Mesendoderm (in vitro differentiated cells): ENCODE results near the gene IFNLR1.
A peak's percentile ranks its signal among the peaks of the same experiment; 100 is the strongest.

ENCODE experiments used
- DNase-seq: peaks from one replicate; pipeline ENCODE4 v3.0.0; 2013
- H2AK5ac ChIP-seq: 2 replicates; pipeline ENCODE4 v1.6.1; 2013; ENCODE audit warnings: low read length, inconsistent platforms
- H2BK120ac ChIP-seq: 2 replicates; pipeline ENCODE4 v1.6.1; 2013; ENCODE audit warnings: low read depth, mild to moderate bottlenecking, low read length, moderate library complexity, mixed read lengths
- H2BK15ac ChIP-seq: replicated peaks from 2 replicates; pipeline ENCODE4 v1.6.1; 2013; ENCODE audit warnings: low read depth, mild to moderate bottlenecking, moderate library complexity
- H2BK5ac ChIP-seq: 2 replicates; pipeline ENCODE4 v1.6.1; 2013; ENCODE audit warnings: low read length, inconsistent platforms
- H3K18ac ChIP-seq: 2 replicates; pipeline ENCODE4 v1.6.1; 2013; ENCODE audit warnings: mild to moderate bottlenecking, low read length, mixed read lengths
- H3K23ac ChIP-seq: one replicate; pipeline ENCODE4 v1.6.1; 2013; ENCODE audit warnings: low read length
- H3K27ac ChIP-seq: 2 replicates; pipeline ENCODE4 v1.5.1; 2013; ENCODE audit warnings: low read depth, mild to moderate bottlenecking, inconsistent platforms, low read length, moderate library complexity
- H3K27me3 ChIP-seq: 2 replicates; pipeline ENCODE4 v1.6.1; 2013; ENCODE audit warnings: low read length, control low read depth, mild to moderate bottlenecking, inconsistent platforms; ENCODE audit not compliant: insufficient read depth, poor library complexity
- H3K36me3 ChIP-seq: 2 replicates; pipeline ENCODE4 v1.6.1; 2013; ENCODE audit warnings: low read length, inconsistent platforms; ENCODE audit not compliant: control insufficient read depth, insufficient read depth
- H3K4ac ChIP-seq: one replicate; pipeline ENCODE4 v1.6.1; 2013; ENCODE audit warnings: low read depth, mild to moderate bottlenecking, low read length, moderate library complexity
- H3K4me1 ChIP-seq: 2 replicates; pipeline ENCODE4 v1.6.1; 2013; ENCODE audit warnings: low read depth, low read length, inconsistent platforms; ENCODE audit not compliant: control insufficient read depth
- H3K4me2 ChIP-seq: 2 replicates; pipeline ENCODE4 v1.6.1; 2013; ENCODE audit warnings: low read length
- H3K4me3 ChIP-seq: 2 replicates; pipeline ENCODE4 v1.5.1; 2013; ENCODE audit warnings: mild to moderate bottlenecking, low read length
- H3K56ac ChIP-seq: one replicate; pipeline ENCODE4 v1.6.1; 2013; ENCODE audit warnings: low read length
- H3K79me1 ChIP-seq: 2 replicates; pipeline ENCODE4 v1.6.1; 2013; ENCODE audit warnings: low read length, inconsistent platforms
- H3K79me2 ChIP-seq: 2 replicates; pipeline ENCODE4 v1.6.1; 2013; ENCODE audit warnings: mild to moderate bottlenecking, low read length; ENCODE audit not compliant: control insufficient read depth, insufficient read depth
- H3K9ac ChIP-seq: 2 replicates; pipeline ENCODE4 v1.6.1; 2013; ENCODE audit warnings: low read length, inconsistent platforms
- H4K5ac ChIP-seq: one replicate; pipeline ENCODE4 v1.6.1; 2013; ENCODE audit warnings: low read length
- H4K8ac ChIP-seq: one replicate; pipeline ENCODE4 v1.6.1; 2013; ENCODE audit warnings: low read depth, mild to moderate bottlenecking, control low read depth, low read length, moderate library complexity
- WGBS: extraction: QIAGEN DNeasy Blood & Tissue Kit; methylation state at CpG from one replicate; pipeline ENCODE4 v1.1.7; 2013; ENCODE audit warnings: low lambda C conversion rate, missing lambda C conversion rate; ENCODE audit not compliant: insufficient coverage; ENCODE audit errors: extremely low coverage; 5-methylcytosine and 5-hydroxymethylcytosine counted together

Gene IFNLR1

DNA sequence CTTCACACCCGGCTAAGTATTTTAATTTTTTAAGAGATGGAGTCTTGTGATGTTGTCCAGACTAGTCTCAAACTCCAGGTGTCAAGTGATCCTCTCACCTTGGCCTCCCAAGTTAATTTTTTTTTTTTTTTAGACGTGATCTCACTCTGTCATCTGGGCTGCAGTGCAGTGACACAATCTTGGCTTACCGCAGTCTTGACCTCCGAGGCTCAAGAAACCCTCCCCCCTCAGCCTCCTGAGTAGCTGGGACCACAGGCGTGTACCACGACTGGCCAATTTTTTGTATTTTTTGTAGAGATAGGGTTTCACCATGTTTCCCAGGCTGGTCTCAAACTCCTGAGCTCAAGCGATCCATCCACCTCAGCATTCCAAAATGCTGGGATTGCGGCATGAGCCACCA is 11.7 kb upstream of the IFNLR1 start:
- Histone ChIP-seq H3K79me1 (no peaks in the 10 kb centered on the region), H3K9ac (no peak overlapping the region)
- no CpG with 5 or more reads among the region's 8 CpGs for WGBS

DNA sequence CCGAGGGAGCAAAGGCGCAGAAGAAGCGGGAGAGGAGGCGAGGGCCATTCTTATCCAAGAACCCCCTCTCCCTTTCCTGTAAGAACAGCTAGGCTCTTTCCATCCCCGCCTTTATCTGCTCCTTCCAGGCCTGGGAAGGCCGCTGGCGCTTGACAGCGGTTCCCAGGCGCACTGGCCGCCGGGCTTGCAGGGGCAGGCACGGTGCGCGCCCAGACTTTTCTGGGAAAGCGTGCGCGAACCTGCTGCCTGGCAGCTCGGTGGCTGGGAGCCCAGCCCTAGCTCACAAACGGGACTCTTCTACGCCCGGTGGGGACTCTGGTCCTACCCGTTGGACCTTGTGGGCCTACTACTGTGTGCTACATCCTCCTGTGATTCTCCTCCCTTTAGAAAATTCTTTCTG is 8.8 kb upstream of the IFNLR1 start:
- no peak overlapping the region for H2BK120ac ChIP-seq
- no peak overlapping the region for H3K27ac ChIP-seq
- H3K18ac ChIP-seq, result no peak overlapping the region
- no peaks in the 10 kb centered on the region for H3K27me3 ChIP-seq
- H3K36me3 ChIP-seq, result no peaks in the 10 kb centered on the region
- H3K4me2 ChIP-seq, result no peak overlapping the region
- no peaks in the 10 kb centered on the region for H3K79me1 ChIP-seq
- H4K5ac ChIP-seq, result no peak overlapping the region
- H2AK5ac ChIP-seq, result no peak overlapping the region
- H3K56ac ChIP-seq, result no peak overlapping the region
- no CpG with 5 or more reads among the region's 22 CpGs for WGBS
- H4K8ac ChIP-seq, result no peak overlapping the region
- H2BK15ac ChIP-seq, result no peak overlapping the region
- H3K23ac ChIP-seq, result no peak overlapping the region
- H3K4me1 ChIP-seq, result no peaks in the 10 kb centered on the region
- H3K4me3 ChIP-seq, result no peak overlapping the region
- H2BK5ac ChIP-seq, result no peak overlapping the region
- DNase-seq, result no peak
- no peaks in the 10 kb centered on the region for H3K79me2 ChIP-seq
- H3K9ac ChIP-seq, result no peak overlapping the region
- H3K4ac ChIP-seq, result no peak overlapping the region

More for the DNA sequence above, 11.7 kb upstream of the IFNLR1 start:
- Histone ChIP-seq H3K18ac (no peak overlapping the region), H3K36me3 (no peaks in the 10 kb centered on the region), H3K4me3 (no peak overlapping the region), H3K23ac (no peak overlapping the region), H3K4me1 (no peaks in the 10 kb centered on the region), H2BK15ac (no peak overlapping the region), H4K8ac (no peak overlapping the region), H3K27me3 (no peaks in the 10 kb centered on the region), H3K79me2 (no peaks in the 10 kb centered on the region), H3K4ac (no peak overlapping the region), H4K5ac (no peak overlapping the region), H2AK5ac (no peak overlapping the region), H3K4me2 (no peak overlapping the region), H2BK5ac (no peak overlapping the region), H3K56ac (no peak overlapping the region), H3K27ac (no peak overlapping the region), H2BK120ac (no peak overlapping the region)
- DNase-seq, result no peak

GRCh38 chr1:24195136-24195535 is 8.0 kb upstream of the IFNLR1 start:
- Histone ChIP-seq H3K79me1 (no peaks in the 10 kb centered on the region), H2BK5ac (no peak overlapping the region), H2BK120ac (no peak overlapping the region), H3K9ac (no peak overlapping the region), H4K8ac (no peak overlapping the region), H3K27ac (no peak overlapping the region), H3K4me3 (no peak overlapping the region), H3K18ac (no peak overlapping the region), H4K5ac (no peak overlapping the region), H3K23ac (no peak overlapping the region), H2AK5ac (no peak overlapping the region), H3K27me3 (no peaks in the 10 kb centered on the region), H3K4me1 (no peaks in the 10 kb centered on the region), H3K36me3 (no peaks in the 10 kb centered on the region), H3K4ac (no peak overlapping the region), H3K79me2 (no peaks in the 10 kb centered on the region), H3K56ac (no peak overlapping the region), H2BK15ac (no peak overlapping the region), H3K4me2 (no peak overlapping the region)
- no peak for DNase-seq
- WGBS, result no CpG with 5 or more reads among the region's 2 CpGs

DNA sequence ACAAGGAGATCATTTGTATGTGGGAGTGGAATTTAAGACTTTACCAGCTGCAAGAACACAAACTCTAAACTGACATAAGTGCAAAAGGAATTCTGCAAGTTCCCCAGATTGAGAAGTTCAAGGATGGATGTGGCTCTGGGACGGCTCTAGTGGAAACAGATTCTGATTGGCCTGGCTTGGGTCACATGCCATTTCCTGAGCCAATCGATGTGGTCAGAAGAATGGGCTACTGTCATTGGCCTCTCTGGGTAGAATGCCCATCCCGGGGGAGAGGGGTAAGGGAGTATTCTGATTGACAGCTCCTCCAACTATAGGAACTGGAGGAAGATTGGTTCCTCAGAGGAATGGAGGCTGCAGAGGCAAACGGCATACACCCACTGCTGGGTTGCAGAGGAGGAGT is 6.0 kb upstream of the IFNLR1 start:
- Histone ChIP-seq H3K18ac (no peak overlapping the region), H3K79me2 (no peaks in the 10 kb centered on the region), H2BK5ac (no peak overlapping the region), H3K27me3 (no peaks in the 10 kb centered on the region), H3K23ac (no peak overlapping the region), H3K4me1 (no peaks in the 10 kb centered on the region), H3K4ac (no peak overlapping the region), H3K9ac (no peak overlapping the region), H3K4me2 (no peak overlapping the region), H3K36me3 (no peaks in the 10 kb centered on the region), H4K8ac (no peak overlapping the region), H3K27ac (no peak overlapping the region), H3K56ac (no peak overlapping the region), H2AK5ac (no peak overlapping the region), H3K79me1 (no peaks in the 10 kb centered on the region), H4K5ac (no peak overlapping the region), H3K4me3 (no peak overlapping the region), H2BK15ac (no peak overlapping the region), H2BK120ac (no peak overlapping the region)
- DNase-seq, result peak; percentile 59
- no CpG with 5 or more reads among the region's 4 CpGs for WGBS

GRCh38 chr1:24191860-24192259 is 4.8 kb upstream of the IFNLR1 start:
- Histone ChIP-seq H3K79me2 (no peaks in the 10 kb centered on the region), H2BK15ac (no peak overlapping the region), H2BK120ac (no peak overlapping the region), H2AK5ac (no peak overlapping the region), H3K27me3 (no peaks in the 10 kb centered on the region), H3K18ac (no peak overlapping the region), H3K9ac (no peak overlapping the region), H3K79me1 (no peaks in the 10 kb centered on the region), H3K4ac (no peak overlapping the region), H3K56ac (no peak overlapping the region), H3K4me2 (no peak overlapping the region), H4K8ac (no peak overlapping the region), H3K36me3 (no peaks in the 10 kb centered on the region), H4K5ac (no peak overlapping the region), H3K4me1 (no peaks in the 10 kb centered on the region), H3K23ac (no peak overlapping the region), H2BK5ac (no peak overlapping the region), H3K4me3 (no peak overlapping the region), H3K27ac (no peak overlapping the region)
- no CpG with 5 or more reads among the region's 5 CpGs for WGBS
- DNase-seq, result no peak

- H3K18ac ChIP-seq, result no peak overlapping the region
- no peak overlapping the region for H4K5ac ChIP-seq
- no peak overlapping the region for H4K8ac ChIP-seq
- no peak overlapping the region for H3K9ac ChIP-seq
- DNase-seq, result no peak
- no peak overlapping the region for H3K27ac ChIP-seq
- no peaks in the 10 kb centered on the region for H3K4me1 ChIP-seq
- no peak overlapping the region for H3K4me3 ChIP-seq
- H2BK120ac ChIP-seq, result no peak overlapping the region
- no peaks in the 10 kb centered on the region for H3K79me2 ChIP-seq
- H3K4me2 ChIP-seq, result no peak overlapping the region
- no peak overlapping the region for H2BK5ac ChIP-seq
- no peaks in the 10 kb centered on the region for H3K79me1 ChIP-seq
- H3K23ac ChIP-seq, result no peak overlapping the region
- no peak overlapping the region for H2AK5ac ChIP-seq
- no peak overlapping the region for H2BK15ac ChIP-seq
- H3K27me3 ChIP-seq, result no peaks in the 10 kb centered on the region
- H3K4ac ChIP-seq, result no peak overlapping the region
- no peak overlapping the region for H3K56ac ChIP-seq
- H3K36me3 ChIP-seq, result no peaks in the 10 kb centered on the region
- WGBS, result no CpG with 5 or more reads among the region's 3 CpGs
Measured at GRCh38 chr1:24190983-24191461, 3.9 kb upstream of the IFNLR1 start.
